NCI-H146 (cell line): Measurements from ENCODE around the gene ATP13A2.

Experiments
- DNase-seq: peaks from one replicate; lab custom pipeline; 2025; lab: John Stamatoyannopoulos, UW

Gene ATP13A2

GRCh38 chr1:17011439-17012307 is at the start of gene ATP13A2:
ATP13A2 (minus strand) TSS chr1:17011928; CDS start chr1:17011738, 190 bp downstream.
- DNase-seq: peak; percentile 89

- no peak for DNase-seq
Measured at GRCh38 chr1:17061486-17061885, 49.8 kb upstream of the ATP13A2 start.

GRCh38 chr1:17060306-17060749 is 48.6 kb upstream of the ATP13A2 start:
- no peak for DNase-seq

- peak; percentile 71 for DNase-seq
Measured at GRCh38 chr1:17059391-17060305, 47.9 kb upstream of the ATP13A2 start.

GRCh38 chr1:17056551-17056950 is 44.8 kb upstream of the ATP13A2 start:
- no peak for DNase-seq

GRCh38 chr1:17055801-17056200 is 44.1 kb upstream of the ATP13A2 start:
- DNase-seq: no peak

GRCh38 chr1:17053685-17054410 is 42.1 kb upstream of the ATP13A2 start, which contains the start of gene SDHB:
SDHB (minus strand) TSS chr1:17054032; CDS start chr1:17054019, 13 bp downstream.
- peak; percentile 96 for DNase-seq

GRCh38 chr1:17053086-17053684 is 41.5 kb upstream of the ATP13A2 start:
- no peak for DNase-seq

- DNase-seq: no peak
Measured at GRCh38 chr1:17052641-17053040, 40.9 kb upstream of the ATP13A2 start.

GRCh38 chr1:17052038-17052437 is 40.3 kb upstream of the ATP13A2 start:
- DNase-seq: no peak

- DNase-seq: no peak
Measured at GRCh38 chr1:17047924-17048323, 36.2 kb upstream of the ATP13A2 start.

- no peak for DNase-seq
Measured at GRCh38 chr1:17046334-17046657, 34.6 kb upstream of the ATP13A2 start.

GRCh38 chr1:17045634-17046333 is 34.1 kb upstream of the ATP13A2 start:
- peak; percentile 38 for DNase-seq

- DNase-seq: no peak
Measured at GRCh38 chr1:17045150-17045549, 33.4 kb upstream of the ATP13A2 start.

GRCh38 chr1:17043676-17044075 is 31.9 kb upstream of the ATP13A2 start:
- no peak for DNase-seq

GRCh38 chr1:17040135-17040534 is 28.4 kb upstream of the ATP13A2 start:
- no peak for DNase-seq

GRCh38 chr1:17039522-17039921 is 27.8 kb upstream of the ATP13A2 start:
- no peak for DNase-seq

GRCh38 chr1:17033481-17033880 is 21.8 kb upstream of the ATP13A2 start:
- DNase-seq: no peak

- DNase-seq: no peak
Measured at GRCh38 chr1:17032741-17033140, 21.0 kb upstream of the ATP13A2 start.

- DNase-seq: no peak
Measured at GRCh38 chr1:17031436-17031835, 19.7 kb upstream of the ATP13A2 start.

- DNase-seq: no peak
Measured at GRCh38 chr1:17030206-17030605, 18.5 kb upstream of the ATP13A2 start.
